Activated gamma-delta T cell treated with anti-CD3 and anti-CD28 coated beads, Interleukin-2, amount 50 U/mL, for 16 hours (primary cell): ENCODE data around the gene CHRND.

Experiments used
- DNase-seq: peaks from one replicate; pipeline ENCODE4 v3.0.0-alpha.2; 2020; ENCODE audit warnings: low read depth

Gene CHRND

GRCh38 chr2:232525791-232526371 lies at the start of gene CHRND:
TSS of gene CHRND (plus strand) at chr2:232526160. CDS start at chr2:232526216, 56 bp downstream.
- DNase-seq: no peak

GRCh38 chr2:232476791-232477190 lies 49.2 kb upstream of the CHRND start:
- DNase-seq: no peak

GRCh38 chr2:232477751-232478510 lies 48.0 kb upstream of the CHRND start:
- DNase-seq: no peak

- no peak for DNase-seq
These were observed 47.2 kb upstream of the CHRND start for GRCh38 chr2:232478571-232479340.

- DNase-seq: no peak
These were observed 46.4 kb upstream of the CHRND start for GRCh38 chr2:232479341-232480200.

- DNase-seq: no peak
These were observed 45.5 kb upstream of the CHRND start for GRCh38 chr2:232480201-232481190.

GRCh38 chr2:232481322-232482140 lies 44.4 kb upstream of the CHRND start:
- no peak for DNase-seq

- no peak for DNase-seq
These were observed 43.4 kb upstream of the CHRND start for GRCh38 chr2:232482301-232483238.

- no peak for DNase-seq
These were observed 42.5 kb upstream of the CHRND start for GRCh38 chr2:232483311-232483922.

- DNase-seq: no peak
These were observed 41.9 kb upstream of the CHRND start for GRCh38 chr2:232483923-232484627.

- DNase-seq: no peak
These were observed 41.2 kb upstream of the CHRND start for GRCh38 chr2:232484628-232485347.

- DNase-seq: no peak
These were observed 40.6 kb upstream of the CHRND start for GRCh38 chr2:232485348-232485756.

- no peak for DNase-seq
These were observed 40.0 kb upstream of the CHRND start for GRCh38 chr2:232485757-232486557.

GRCh38 chr2:232486558-232487384 lies 39.2 kb upstream of the CHRND start:
- no peak for DNase-seq
